ENCODE measurements around the gene POU2AF3.
"Not testable (repeated sequence)": the region's sequence is repeated elsewhere in the genome, so short reads cannot be mapped to it uniquely, and the experiment has no call there.

The POU2AF3 gene

GRCh38 chr11:111301004-111301841 is 2.9 kb downstream of the POU2AF3 start:
- DNase-seq (ENCODE audit: low spot score), result no peak

DNA sequence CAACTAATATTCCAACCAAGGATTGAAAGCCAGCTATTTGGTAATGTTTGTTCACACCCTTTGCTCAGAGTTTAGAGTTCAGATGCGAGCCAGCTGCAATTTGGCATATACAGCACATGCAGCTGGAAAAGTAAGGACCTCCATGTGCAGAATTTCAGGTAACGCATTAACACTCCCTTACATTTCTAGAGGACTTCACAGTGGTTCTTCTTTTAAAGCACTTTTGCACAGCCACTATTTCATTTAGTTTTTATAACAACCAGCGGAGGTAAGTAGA is 3.4 kb downstream of the POU2AF3 start:
- DNase-seq (ENCODE audit: low spot score), result no peak

- DNase-seq (ENCODE audit: low spot score), result no peak
Observed at GRCh38 chr11:111302298-111302697, 4.0 kb downstream of the POU2AF3 start.

DNA sequence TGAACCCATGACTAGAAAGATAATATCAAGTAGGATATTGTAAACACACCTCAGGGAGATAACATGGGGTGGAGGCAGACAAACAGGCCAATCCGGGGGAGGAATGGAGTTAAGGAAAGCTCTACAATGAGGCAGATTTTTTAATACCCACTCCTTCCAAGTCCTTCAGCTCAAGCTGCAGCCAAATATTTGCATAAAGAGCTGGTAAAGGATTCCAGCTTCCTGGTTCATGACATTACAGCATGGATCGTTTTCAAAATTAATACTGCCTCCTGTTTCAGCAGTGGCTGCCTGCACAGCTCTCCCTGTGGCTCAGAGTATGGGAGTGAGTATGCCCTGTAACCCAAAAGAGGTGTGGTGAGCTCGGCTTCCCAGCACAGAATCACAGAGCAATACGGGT is 5.1 kb downstream of the POU2AF3 start:
- DNase-seq (ENCODE audit: low spot score), result no peak

DNA sequence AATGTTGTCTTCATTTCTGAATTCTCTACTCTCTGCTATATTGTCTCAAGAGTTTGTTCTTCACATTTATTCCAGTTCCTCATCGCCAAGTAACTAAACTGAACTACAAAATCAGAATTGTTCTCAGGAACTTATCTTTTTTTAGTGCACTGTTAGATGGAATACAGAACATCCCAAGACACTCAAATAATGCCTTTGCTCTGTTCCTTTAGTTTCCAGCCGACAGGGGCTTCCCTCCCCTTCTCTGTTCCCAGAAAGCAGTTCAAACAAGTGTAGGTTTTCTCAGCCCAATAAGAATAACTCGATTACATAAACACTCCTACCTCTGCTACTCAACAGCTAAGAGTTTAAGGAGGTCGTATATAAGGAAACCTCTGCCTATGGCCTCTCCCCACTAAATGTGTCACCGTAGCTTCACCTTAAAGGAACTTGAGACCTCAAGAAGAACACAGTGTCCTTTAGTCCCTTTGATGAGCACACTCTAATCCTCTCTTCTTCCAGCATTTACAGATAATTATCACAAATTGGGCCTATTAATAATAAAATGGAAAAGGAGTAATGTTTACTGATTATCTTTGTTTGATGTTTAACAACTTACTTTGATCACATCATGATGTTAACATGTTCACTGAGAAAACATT is 6.9 kb downstream of the POU2AF3 start:
- no peak for DNase-seq (ENCODE audit: low spot score)

DNA sequence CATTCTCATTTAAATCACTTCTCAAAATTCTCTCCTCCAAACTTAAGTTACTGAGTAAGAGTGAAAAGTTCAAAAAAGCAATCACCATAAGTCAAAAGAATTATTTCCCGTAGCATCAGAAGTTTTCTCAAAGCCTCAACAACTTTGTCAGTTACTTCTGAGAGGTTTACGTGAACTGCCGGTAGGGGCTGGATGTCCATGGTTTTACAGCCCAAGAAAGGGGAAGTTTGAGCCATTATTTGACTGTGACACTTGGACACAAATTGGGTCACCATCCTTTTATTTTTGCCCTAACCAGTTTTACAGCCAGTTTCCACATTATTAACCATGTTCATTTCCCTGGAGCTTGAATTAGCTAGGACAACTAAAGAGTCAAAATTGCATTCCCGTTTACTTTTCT is 7.5 kb downstream of the POU2AF3 start:
- DNase-seq (ENCODE audit: low spot score), result no peak

DNA sequence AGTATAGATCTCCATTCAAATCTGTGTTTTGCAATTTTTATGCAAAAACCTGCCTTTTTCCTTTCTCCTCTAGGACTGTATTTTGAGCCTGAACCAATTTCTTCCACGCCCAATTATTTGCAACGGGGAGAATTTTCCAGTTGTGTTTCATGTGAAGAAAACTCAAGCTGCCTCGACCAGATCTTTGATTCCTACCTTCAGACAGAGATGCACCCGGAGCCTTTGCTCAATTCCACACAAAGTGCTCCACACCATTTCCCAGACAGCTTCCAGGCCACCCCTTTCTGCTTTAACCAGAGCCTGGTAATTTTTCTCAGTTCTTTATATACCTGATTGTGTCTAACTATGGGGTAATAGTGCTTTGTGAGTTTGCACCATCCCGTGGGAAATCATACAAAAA is 8.0 kb downstream of the POU2AF3 start:
- DNase-seq (ENCODE audit: low spot score), result no peak

DNA sequence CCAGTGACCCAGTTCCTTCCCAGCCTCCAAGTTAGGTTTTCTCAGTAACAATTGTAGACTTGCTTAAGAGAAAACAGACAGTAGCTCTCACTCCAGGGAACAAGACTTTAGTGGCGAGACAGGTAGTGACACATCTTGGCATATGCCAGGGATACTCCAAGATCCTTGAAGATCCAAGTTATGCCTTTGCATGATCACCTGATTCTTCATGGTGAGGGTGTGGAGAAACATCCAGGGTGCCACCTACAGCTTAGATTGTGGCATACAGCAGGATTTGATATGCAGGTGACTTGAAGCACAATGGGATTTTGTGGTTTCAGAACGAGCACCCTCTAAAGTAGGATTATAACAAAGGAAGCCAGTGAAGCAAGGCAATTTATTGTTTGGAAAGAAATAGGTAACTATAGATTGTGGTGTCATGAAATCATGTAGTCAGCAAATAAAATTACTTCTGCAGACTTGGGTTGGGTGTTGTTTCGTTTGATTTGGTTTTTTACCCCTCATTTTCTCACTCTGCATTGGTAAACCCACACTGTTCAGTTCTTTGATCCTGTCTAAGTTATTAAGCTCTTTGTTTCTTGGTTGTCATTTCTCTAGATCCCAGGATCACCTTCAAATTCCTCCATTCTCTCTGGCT is 9.2 kb downstream of the POU2AF3 start:
- no peak for DNase-seq (ENCODE audit: low spot score)

GRCh38 chr11:111308140-111308539 is 9.8 kb downstream of the POU2AF3 start:
- no peak for DNase-seq (ENCODE audit: low spot score)

DNA sequence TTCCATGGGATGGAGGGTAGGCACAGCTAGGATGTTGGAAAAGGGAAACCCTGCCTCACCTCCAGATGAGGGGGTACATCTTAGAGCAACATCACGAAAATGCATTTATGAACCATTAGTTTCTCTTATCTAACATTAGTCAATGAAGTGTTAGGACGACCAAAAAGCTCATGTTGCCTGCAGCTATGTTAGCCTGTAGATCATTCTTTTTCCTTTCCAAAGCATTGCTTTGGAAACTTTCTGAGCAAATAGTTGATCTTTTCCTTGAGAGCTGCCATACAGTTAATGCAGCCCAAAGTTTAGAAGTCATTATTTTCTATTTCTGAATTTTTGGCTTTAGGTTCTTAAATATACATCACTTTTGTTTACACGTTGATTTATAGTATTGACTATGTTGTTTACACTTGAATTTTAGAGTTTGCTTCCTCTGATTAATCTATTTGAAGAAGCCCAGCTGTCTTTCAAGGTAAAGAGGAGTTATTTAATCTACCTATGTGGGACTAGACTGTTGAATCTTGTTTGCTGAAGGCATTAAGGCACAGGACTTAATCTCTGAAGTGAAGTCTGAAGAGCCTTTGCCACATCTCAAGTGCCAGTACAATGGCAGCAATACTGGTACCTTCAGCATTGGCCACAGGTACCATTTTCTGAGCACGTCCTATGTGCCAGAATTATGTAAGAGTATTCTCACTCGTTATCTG is 11.0 kb downstream of the POU2AF3 start:
- no peak for DNase-seq (ENCODE audit: low spot score)

DNA sequence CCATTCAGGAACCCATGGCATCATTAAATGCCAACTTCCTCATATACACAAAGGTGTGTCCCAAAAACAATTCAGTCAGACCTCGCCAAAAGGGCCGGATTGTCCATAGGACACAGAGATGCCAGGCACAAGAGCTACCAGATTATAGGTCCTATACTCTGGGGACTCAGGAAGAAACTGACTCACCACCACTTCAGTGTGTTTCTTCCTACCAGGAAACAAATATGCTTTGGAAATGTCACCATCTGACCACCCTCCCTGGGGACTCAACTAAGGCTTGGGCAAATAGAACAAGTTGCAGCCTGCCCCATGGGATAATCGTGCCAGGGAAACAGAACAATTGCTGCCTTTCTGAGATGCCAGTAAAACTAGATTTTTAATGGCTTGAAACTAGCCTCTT is 11.7 kb downstream of the POU2AF3 start:
- DNase-seq (ENCODE audit: low spot score), result no peak

DNA sequence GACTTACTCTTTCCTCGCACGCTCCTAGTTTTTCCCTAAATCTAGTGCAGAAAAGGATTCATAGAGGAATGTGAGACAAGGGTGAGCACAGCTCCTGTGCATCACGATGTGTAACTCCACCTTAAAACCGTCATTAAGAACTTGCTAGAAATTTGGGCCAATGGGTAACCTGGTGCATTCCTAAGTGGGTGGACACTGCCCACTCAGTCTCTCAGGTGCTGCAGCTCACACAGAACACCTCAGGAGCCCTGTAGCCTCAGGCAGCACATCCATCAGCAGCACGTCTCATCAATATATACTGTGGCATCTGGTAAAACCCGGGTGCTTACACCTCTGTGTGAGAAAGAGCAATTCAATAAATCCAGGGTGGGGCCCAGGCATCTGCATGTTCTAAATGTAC is 12.4 kb downstream of the POU2AF3 start:
- no peak for DNase-seq (ENCODE audit: low spot score)

- no peak for DNase-seq (ENCODE audit: low spot score)
Observed at GRCh38 chr11:111312076-111312475, 13.7 kb downstream of the POU2AF3 start.

DNA sequence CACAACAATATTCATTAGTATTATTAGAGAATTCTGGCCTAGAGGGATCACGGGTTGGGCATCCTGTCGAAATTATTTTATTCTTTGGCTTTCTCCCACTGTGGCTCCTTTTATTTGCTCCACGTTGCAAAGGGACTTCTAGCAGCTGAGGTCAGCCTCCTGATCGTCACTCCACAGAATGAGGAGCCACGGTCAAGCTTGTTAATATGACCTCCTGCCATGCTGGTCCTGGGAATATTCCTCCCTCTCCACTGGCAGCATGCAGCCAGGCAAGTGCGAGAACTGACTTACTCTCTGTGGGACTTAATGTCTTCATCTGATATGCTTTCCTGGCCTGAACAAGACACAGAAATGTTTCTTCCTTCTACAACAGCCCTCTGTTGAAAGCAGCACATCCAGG is 20.9 kb downstream of the POU2AF3 start:
- no peak for DNase-seq (ENCODE audit: low spot score)

DNA sequence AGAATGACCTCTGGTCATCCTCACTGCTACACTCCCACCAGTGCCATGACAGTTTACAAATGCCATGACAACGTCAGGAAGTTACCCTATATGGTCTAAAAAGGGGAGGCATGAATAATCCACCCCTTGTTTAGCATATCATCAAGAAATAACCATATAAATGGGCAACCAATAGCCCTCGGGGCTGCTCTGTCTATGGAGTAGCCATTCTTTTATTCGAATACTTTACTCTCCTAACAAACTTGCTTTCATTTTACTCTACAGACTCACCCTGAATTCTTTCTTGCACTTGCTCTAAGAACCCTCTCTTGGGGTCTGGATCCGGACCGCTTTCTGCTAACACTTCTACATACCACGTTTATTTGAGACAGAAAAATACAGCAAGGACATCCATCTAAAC is 21.9 kb downstream of the POU2AF3 start:
- not testable (repeated sequence) for DNase-seq (ENCODE audit: low spot score)

GRCh38 chr11:111320728-111321568 is 22.6 kb downstream of the POU2AF3 start:
- DNase-seq (ENCODE audit: low spot score), result no peak

GRCh38 chr11:111322534-111322933 is 24.2 kb downstream of the POU2AF3 start:
- no peak for DNase-seq (ENCODE audit: low spot score)

DNA sequence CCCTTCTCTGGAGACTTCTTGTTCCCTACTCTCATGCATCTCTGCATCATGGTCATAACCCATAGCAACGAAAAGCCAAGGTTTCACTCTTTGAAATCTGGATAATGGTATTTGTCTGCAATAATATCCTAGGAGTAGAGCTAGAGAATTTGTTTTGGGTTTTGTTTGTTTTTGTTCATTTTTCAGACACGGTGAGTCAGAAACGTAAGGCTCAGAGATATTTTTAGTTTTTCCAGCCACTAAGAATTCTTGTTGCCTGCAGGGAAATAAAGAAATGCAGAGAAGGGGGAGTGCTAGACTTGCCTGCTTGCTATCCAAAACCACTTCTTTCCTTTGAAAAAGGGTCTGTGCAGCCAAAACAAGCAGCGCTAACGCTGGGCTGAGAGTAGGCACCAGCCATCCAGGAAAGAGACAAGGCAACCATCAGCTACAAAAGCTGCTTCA is 26.0 kb downstream of the POU2AF3 start:
- DNase-seq (ENCODE audit: low spot score), result no peak

- DNase-seq (ENCODE audit: low spot score), result no peak
Observed at GRCh38 chr11:111325259-111325658, 26.9 kb downstream of the POU2AF3 start.

DNA sequence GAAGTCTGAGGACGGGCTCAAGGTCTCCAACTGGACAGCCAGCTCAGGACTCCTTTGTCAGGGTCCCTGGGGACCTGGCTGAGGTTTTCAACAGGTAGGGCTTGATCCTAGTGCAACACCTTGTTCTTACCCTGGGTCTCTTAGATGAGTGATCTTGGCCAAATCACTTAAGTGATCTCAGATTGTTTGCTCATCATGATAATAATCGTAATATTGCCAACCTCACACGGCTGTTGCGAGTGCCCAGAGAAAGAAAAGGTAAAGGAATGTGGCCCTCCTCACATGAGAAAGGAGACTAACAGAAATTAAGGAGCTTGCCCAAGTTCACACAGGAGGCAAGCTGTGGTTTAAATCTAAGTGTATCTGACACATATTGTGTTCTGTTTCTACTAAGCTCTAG is 28.5 kb downstream of the POU2AF3 start:
- no peak for DNase-seq (ENCODE audit: low spot score)

GRCh38 chr11:111327908-111328624 is 29.7 kb downstream of the POU2AF3 start:
- no peak for DNase-seq (ENCODE audit: low spot score)

All from activated CD4-positive, alpha-beta T cell treated with anti-CD3 and anti-CD28 coated beads, Interleukin-2, Interleukin-4, amounts not matched to agents 100 ng/mL and 50 ng/mL, durations not matched to agents 16 hours and 8 hours (primary cell).